GM10266 (cell line): Measurements from ENCODE around the gene TTLL13.

ENCODE experiments used
- DNase-seq: peaks from one replicate; pipeline ENCODE4 v3.0.0; 2012; ENCODE audit errors: extremely low spot score
- TF ChIP-seq, protein P1 (sequence below): IDR thresholded peaks from 2 replicates; pipeline ENCODE4 v1.5.1; 2012; ENCODE audit warnings: mild to moderate bottlenecking, low read depth; ENCODE audit not compliant: control insufficient read depth, insufficient read depth; ENCODE audit errors: missing control alignments

The TTLL13 gene

DNA sequence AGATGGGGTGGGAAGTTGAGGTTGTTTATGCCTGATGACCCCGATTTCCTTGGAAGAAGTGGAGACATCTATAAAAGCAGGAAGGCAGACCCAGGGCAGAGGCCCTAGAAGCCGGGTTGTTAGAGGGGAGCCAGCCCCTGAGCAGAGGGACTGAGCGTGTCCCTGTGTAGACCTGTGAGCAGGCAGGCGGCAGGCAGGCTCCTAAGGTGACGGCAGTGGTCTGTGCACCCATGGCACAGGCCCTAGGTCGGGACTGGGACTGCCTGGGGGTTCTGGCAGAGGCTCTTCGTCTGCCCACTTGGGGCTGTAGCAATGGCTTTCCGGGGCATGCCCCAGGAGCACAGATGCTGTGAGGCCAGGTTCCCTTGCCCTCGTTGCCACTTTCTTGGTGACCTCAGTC is 38.3 kb upstream of the TTLL13 start:
- DNase-seq: no peak
- TF ChIP-seq, protein P1, sequence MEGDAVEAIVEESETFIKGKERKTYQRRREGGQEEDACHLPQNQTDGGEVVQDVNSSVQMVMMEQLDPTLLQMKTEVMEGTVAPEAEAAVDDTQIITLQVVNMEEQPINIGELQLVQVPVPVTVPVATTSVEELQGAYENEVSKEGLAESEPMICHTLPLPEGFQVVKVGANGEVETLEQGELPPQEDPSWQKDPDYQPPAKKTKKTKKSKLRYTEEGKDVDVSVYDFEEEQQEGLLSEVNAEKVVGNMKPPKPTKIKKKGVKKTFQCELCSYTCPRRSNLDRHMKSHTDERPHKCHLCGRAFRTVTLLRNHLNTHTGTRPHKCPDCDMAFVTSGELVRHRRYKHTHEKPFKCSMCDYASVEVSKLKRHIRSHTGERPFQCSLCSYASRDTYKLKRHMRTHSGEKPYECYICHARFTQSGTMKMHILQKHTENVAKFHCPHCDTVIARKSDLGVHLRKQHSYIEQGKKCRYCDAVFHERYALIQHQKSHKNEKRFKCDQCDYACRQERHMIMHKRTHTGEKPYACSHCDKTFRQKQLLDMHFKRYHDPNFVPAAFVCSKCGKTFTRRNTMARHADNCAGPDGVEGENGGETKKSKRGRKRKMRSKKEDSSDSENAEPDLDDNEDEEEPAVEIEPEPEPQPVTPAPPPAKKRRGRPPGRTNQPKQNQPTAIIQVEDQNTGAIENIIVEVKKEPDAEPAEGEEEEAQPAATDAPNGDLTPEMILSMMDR: no peak

DNA sequence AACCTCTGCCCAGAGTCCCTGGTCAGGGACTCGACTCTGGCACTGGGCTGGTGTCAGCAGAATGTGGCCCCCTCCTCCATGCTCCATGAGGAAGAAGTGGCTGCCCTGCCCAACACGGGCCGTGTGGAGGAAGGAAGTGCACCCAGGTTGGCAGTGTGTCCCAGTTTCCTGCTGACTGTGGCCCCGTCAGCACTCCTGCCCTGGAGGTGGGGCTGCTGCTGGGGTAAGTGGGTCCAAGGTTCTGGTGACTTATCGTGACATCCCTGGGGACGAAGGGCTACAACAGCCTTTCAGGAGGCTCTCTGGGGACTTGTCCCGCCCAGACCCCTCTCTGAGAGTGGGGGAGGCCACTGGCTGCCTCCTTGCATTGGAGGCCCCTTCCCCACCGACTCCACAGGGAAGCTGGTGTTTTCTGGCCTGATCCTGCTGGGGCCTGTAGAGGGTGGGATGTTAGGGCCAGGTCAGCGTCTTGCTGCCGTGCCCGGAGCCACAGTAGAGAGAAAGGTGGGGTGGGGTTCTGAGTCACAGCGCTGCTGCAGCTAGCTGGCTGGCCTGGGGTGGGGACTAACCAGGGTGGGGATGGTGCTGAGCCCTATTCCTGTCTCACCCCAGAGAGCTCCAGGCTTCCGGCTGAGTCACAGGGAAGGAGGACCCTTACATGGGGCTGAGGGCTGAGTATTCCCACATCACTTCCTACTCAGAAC is 37.8 kb upstream of the TTLL13 start:
- no peak for DNase-seq
- TF ChIP-seq, protein P1: no peak

GRCh38 chr15:90212221-90213098 is 36.9 kb upstream of the TTLL13 start:
- DNase-seq: no peak
- TF ChIP-seq, protein P1: no peak

GRCh38 chr15:90213122-90213817 is 36.1 kb upstream of the TTLL13 start:
- TF ChIP-seq, protein P1: no peak
- DNase-seq: no peak

- no peak for DNase-seq
Measured at GRCh38 chr15:90213818-90214204, 35.5 kb upstream of the TTLL13 start.

DNA sequence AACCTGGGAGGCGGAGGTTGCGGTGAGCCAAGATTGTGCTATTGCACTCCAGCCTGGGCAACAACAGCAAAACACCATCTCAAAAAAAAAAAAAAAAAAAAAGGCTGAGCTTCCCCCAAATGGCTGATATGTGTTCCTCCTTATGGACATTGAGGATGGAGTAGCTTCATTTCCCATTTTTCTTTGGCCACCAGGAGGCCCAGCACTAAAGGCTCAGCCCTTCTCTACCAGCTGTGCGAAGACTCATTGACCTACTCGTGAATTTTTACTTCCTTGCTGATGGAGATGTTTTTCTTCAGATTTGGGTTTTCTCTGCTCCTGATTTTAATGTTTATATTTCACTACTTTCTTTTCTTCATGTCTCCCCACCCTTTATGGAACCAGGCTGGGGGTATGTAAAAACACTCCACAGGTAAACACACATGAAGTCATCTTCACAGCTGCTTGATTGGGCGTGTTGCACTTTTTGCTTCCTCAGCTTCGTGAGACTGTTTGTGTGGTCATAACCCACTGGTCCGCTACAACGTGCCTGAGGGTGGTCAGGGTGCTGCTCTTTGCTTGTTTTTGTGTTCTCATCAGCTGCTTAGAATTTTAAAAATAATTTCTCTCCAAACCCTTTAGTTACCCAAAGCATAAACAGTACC is 34.7 kb upstream of the TTLL13 start:
- TF ChIP-seq, protein P1: no peak
- DNase-seq: no peak

More at GRCh38 chr15:90213818-90214204, 35.5 kb upstream of the TTLL13 start:
- TF ChIP-seq, protein P1: no peak
